HG03135 (cell line): ENCODE results near the gene MEGF6.

Source experiments
- ATAC-seq: cut with Tn5 transposase; IDR thresholded peaks from one replicate; pipeline ENCODE4 v1.9.1; 2021; ENCODE audit warnings: mild to moderate bottlenecking, moderate library complexity; ENCODE audit not compliant: unreplicated experiment

MEGF6 gene

GRCh38 chr1:3527774-3528173 lies 83.5 kb downstream of the MEGF6 start:
- no peak for ATAC-seq

GRCh38 chr1:3525551-3526482 lies 85.5 kb downstream of the MEGF6 start:
- ATAC-seq, result no peak

DNA sequence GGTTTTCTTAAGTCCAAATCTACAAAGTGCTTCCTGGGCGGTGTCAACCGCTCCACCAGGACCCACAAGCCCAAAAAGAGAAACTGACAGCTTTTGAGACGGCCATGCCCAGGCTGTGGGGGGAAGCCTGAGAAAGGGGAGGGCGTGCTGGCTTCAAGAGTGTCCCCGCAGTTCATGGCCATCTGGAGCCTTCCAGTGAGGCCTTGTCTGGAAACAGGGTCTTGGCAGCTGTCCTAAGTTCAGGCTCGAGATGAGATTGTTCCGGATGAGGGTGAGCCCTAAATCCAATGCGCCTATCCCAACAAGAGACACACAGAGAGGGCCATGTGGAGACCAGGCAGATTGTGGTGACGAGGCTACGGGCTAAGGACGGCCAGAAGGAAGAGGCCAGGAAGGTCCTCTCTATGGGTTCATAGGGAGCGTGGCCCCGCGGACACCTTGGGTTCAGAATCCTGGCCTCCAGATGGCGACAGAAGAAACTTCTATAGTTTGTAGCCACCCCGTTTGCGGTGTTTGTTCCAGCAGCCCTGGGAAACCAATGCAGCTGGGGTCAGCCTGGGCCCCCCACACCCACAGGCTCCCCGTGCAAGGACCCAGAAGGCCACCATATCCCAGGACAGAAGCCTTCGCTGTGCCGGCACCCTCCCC lies 86.6 kb downstream of the MEGF6 start:
- ATAC-seq, result no peak

GRCh38 chr1:3523980-3524379 lies 87.3 kb downstream of the MEGF6 start:
- no peak for ATAC-seq

- ATAC-seq, result no peak
Measured at GRCh38 chr1:3522564-3523265, 88.6 kb downstream of the MEGF6 start.

DNA sequence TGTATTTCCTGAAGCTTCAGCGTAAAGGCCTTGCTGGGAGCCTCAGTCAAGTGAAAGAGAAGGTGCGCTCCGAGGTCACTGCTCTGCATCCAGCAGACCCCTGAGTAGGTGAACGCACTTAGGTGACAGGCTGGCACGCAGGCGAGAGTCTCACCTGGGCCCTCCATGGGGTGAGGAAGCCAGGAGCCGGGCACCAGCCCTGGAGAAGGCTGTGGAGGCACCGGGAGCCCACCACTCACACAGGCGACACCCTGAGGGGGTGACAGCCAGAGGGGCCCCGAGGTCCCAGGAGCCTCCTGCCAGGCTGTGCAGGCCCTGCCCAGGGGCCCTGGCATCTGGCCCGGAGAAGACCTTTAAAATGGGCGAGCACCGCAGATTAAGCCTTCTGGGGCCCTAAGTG lies 89.2 kb downstream of the MEGF6 start:
- no peak for ATAC-seq

- ATAC-seq, result no peak
Measured at GRCh38 chr1:3521426-3521825, 89.9 kb downstream of the MEGF6 start.

DNA sequence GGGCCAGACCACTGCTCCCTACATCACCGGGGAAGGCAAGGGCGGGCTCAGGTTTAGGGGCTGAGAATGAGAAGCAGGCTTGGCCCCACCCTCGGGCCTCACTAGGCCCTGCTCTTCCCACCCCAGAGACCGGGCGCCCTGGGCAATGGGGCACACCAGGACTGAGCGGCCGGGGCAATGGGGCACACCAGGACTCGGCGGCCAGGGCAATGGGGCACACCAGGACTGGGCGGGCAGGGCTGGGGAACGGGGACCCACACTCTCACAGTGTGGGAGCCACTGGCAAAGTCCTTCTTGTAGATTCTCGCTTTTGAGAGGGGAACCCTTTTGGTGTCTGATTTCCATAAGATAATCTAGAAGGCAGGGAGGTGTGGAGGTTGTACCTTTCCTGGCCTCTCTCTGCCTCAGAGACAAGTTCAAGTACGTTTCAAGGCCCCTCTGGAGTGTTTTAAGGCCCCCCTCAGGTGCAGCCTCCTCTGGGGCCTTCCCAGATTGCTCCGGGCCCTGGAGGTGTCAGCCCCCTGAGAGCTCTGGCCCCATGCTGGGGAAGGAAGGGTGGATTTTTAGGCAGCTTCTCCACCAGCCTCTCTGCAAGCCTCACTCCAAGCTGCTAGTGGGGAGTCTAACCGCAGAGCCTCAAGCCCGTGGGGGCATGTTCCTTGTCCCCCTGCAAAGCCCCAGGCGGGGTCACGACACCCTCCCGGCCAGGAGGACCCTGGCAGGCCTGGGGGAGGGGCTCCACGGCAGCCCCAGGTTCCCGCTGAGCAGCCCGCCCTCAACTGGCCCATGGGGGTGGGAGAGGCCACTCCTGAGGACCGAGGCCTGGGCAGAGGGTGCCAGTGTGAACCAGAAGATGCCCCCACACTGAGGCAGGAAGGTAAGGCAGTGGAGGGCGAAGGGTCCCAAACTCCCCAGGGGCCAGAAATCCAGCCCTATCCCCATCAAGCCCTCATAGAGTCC lies 90.6 kb downstream of the MEGF6 start:
- no peak for ATAC-seq

DNA sequence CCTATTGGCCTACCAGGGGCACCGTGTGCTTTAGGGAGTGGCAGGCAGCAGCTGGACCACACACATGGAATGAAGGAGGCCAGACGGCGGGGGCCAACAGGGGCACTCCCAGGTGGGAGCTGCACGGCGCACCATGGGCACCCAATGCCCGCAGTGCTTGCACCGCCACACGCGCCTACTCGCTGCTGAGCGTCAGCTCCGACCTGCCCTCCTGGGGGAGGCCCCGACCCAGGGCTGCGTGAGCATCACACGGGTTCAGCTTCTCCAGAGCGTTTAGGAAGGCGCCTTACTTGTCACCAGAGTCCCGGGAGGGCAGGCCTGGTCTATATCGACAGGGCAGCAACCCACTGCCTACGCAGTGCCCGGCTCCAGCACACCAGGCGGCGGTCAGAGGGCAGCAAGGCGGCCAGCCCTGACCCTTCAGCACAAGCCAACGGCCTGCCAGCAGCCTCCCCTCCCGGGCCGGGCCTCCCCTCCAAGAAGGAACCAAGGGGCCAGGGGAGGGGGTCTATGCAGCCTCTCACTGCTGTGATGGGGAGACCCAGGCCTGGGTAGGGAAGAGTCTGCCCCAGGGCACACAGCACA lies 91.9 kb downstream of the MEGF6 start:
- no peak for ATAC-seq

- no peak for ATAC-seq
Measured at GRCh38 chr1:3518756-3519155, 92.6 kb downstream of the MEGF6 start.

GRCh38 chr1:3518256-3518655 lies 93.1 kb downstream of the MEGF6 start:
- no peak for ATAC-seq

DNA sequence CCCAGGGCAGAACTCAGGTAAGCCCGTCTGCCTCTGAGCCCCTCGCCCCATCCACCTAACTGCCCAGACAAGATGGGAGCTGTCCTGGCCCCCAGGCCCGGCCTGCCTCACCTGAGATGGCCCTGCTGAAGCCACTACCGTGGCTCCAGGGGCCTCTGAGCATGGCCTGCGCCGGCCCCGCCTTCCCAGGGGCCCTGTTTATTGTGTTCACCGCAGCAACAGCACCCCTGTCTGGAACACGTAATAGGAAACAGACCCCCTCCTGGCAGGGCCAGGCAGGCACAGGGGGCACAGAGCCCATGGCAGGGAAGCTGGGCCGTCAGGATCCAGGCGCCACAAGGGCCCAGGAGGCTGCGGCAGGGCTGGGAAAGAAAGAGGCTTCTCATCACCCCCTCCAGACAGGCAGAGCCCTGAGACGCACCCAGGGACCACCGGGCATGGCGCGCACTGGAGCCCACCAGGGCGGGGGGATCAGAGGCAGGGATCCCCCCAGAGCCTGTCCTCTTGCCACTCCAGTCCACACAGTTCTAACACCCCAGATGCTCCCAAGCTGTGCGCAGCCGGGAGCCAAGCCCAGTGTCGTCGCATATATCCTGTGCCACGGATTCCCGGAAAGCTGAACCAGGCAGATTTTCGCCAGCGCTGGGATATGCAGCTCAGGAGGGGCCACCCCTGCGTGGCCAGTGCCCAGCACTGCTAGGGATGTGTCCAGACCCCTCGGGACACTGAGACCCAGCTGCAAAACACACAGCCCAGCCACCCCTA lies 94.2 kb downstream of the MEGF6 start:
- ATAC-seq, result no peak

DNA sequence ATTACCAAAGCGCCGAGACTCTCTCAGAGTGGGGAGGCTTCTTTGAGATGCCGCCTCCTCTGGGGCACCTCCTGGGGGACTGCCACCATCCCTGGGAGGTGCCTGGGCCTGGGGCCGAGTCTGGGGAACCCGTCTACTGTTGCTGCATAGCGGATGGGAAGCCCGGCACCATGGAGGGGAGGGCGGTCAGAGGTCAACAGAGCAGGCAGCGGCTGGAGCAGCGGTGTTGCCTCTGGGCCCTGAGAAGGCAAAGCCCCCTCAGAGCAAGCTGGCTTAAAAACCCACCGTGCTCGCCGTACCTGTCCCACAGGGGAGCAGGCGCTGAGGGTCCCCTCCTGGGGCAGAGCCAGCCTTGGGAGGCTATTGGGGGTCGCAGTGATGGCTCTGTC lies 94.8 kb downstream of the MEGF6 start:
- ATAC-seq, result no peak

GRCh38 chr1:3515774-3516480 lies 95.4 kb downstream of the MEGF6 start:
- no peak for ATAC-seq

DNA sequence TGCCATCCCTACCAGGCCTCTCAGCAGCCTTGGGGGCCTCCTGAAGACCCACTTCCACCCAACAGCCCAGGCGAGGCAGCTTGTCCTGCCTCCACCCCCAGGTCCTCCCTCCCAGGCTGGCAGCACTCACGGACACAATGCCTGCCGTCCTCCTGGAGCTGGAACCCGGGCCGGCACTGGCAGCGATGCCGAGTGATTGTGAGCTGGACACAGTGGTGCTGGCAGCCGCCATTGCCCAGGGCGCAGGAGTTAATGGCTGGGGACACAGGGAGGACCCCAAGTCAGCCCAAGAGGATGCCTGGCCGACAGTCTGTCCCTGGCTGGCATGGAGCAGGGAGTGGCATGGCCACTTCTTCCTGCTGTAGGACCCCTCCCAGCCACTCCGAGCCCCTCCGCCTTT lies 96.0 kb downstream of the MEGF6 start:
- ATAC-seq, result no peak

DNA sequence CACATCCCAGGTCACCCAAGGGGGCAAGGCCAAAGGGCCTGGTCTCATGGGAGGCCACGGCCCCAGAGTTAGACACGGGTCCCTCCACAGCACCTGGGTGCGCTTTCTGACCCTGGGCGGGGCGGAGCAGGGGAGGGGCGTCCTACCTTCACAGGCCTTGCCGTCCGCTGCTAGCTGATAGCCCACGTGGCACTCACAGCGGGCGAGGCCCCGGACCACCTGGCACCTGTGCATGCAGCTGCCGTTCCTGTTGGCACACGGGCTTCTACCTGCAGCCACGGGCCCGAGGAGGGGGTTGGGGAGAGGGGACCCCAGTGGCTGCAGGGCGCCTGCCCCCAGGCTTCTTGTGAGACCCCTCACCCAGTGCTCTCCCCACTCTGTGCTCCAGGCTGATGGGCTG lies 96.9 kb downstream of the MEGF6 start:
- ATAC-seq, result no peak

DNA sequence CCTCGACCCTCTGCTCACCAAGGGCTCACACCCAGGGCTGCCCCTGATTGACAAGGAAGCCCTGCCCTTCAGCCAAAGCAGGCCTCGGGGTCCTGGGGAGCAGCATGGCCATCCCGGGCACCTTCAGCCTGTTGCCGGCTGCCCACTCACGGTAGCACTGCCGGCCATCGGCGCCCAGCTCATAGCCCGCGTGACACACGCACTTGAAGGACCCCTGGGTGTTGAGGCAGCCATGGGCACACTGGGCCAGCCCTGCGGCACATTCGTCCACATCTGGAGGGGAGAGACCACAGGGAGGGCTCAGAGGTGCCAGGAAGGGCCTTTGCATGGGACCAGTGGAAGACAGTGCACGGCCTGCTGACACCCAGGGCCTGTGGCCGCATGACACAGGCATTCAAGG lies 99.5 kb downstream of the MEGF6 start:
- no peak for ATAC-seq

DNA sequence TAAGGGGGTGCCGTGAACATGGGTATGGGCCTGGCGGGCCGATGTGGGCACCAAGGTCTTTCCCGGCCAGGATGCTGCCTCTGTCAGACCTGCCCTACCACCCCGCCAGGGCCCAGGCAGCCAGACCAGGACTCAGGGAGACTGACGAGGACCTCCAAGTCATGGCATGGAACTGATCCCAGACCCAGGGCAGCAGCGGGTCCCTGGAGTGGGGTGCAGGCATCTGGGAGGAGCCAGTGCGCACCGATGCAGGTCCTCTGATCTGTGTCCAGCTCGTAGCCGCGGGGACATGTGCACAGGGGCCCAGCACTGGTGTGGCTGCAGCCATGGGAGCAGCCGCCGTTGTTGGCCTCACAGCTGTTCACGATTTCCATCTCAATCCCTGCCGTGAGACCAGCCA lies 100.0 kb downstream of the MEGF6 start:
- ATAC-seq, result no peak

DNA sequence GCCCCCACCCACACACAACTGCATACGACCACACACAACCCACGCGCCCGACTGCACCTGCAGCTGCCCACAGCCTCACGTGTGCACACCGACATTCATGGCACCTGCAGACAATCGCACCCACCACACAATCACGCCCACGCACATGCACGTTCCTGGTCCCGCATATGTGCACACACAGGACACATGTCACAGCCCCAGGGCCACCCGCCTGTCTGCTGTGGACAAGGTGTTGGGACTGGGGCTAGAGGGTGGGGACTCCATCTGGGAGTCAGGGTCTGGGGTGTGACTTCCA lies 100.4 kb downstream of the MEGF6 start:
- ATAC-seq, result no peak
